Gastroesophageal sphincter (tissue), 4 donors: ENCODE results near the gene LRP11. TPM values are rescaled to one million over a fixed set of nuclear protein-coding genes. Genes with fewer than 3 reads are reported as not detected.

Source experiments
- ATAC-seq: fragments of 150-250 bp; one replicate; pipeline ENCODE4 v1.9.1; 2016; ENCODE audit warnings: mild to moderate bottlenecking, moderate library complexity
- H3K27ac ChIP-seq, 4 donors: fragments of 200-600 bp; sonication (generic) in 3 of 4; 1 replicate in 3 of 4; 2 replicates in 1 of 4; pipeline ENCODE4 v1.5.1; 2016 to 2019
- H3K27me3 ChIP-seq: fragments of 200-600 bp; sonication (generic); one replicate; pipeline ENCODE4 v1.5.1; 2019
- H3K36me3 ChIP-seq, 2 donors: fragments of 200-600 bp; sonication (generic); one replicate each; pipeline ENCODE4 v1.5.1; 2019; ENCODE audit warnings: control low read depth in 1 of 2
- H3K4me1 ChIP-seq, 3 donors: fragments of 200-600 bp; sonication (generic); 1 replicate in 2 of 3; 2 replicates in 1 of 3; pipeline ENCODE4 v1.5.1; 2016 to 2019; ENCODE audit warnings: control low read depth in 2 of 3
- H3K4me3 ChIP-seq, 2 donors: fragments of 200-600 bp; sonication (generic); one replicate each; pipeline ENCODE4 v1.5.1; 2019; ENCODE audit warnings: mild to moderate bottlenecking in 1 of 2, moderate library complexity in 1 of 2
- H3K9me3 ChIP-seq, 3 donors: fragments of 200-600 bp; sonication (generic); one replicate each; pipeline ENCODE4 v1.5.1; 2017 to 2019; ENCODE audit warnings: control low read depth in 2 of 3
- CTCF ChIP-seq, 4 experiments: fragments of 200-600 bp in 2 of 4; fragments of 450-650 bp in 2 of 4; sonication (generic) in 1 of 4; IDR thresholded peaks; one replicate each; pipeline ENCODE4 v1.5.1; 2017 to 2019; ENCODE audit warnings: antibody characterized with exemption in 4 of 4, mild to moderate bottlenecking in 2 of 4, moderate library complexity in 2 of 4
- EP300 ChIP-seq: sonication (generic); formaldehyde crosslinking; IDR thresholded peaks from one replicate; pipeline ENCODE4 v1.6.1; 2017; ENCODE audit warnings: antibody characterized with exemption, mild to moderate bottlenecking
- POLR2A ChIP-seq, 2 donors: fragments of 450-650 bp; IDR thresholded peaks; one replicate each; pipeline ENCODE4 v1.6.1; 2017; ENCODE audit warnings: antibody characterized with exemption in 2 of 2, mild to moderate bottlenecking in 2 of 2, moderate library complexity in 1 of 2
- POLR2AphosphoS5 ChIP-seq: sonication (generic); formaldehyde crosslinking; IDR thresholded peaks from one replicate; pipeline ENCODE4 v1.6.1; 2017; ENCODE audit warnings: antibody characterized with exemption
- WGBS, 2 donors: methylation state at CpG; one replicate each; pipeline ENCODE4 v1.1.5; 2018; ENCODE audit warnings: low coverage in 1 of 2; 5-methylcytosine and 5-hydroxymethylcytosine counted together
- total RNA-seq, 4 donors: library from RNA; depleted of rRNA; stranded (reverse); fragments of >200 nt; gene quantifications; one replicate each; pipeline ENCODE4 v1.1.0, GENCODE V29; 2016

Gene LRP11
- total RNA-seq, 4 donors from 2014 or later = 17.9 to 33.3 (median 29.6) TPM

- Histone ChIP-seq H3K27me3 (no peaks in the 10 kb centered on the region), H3K9me3 (no peaks in the 10 kb centered on the region), H3K4me1 (no peaks in the 10 kb centered on the region), H3K36me3 (peaks cover 0 to 72% of the 10 kb centered on the region in 2 donors), H3K27ac (no peak overlapping the region), H3K4me3 (no peak overlapping the region)
- ATAC-seq = no peak
- 90 to 100% methylated on average over 1 to 6 of the region's 6 CpGs for WGBS, 2 donors
- TF ChIP-seq POLR2A (IDR thresholded peaks at IDR 0.05) (no peak), EP300 (no peak), POLR2AphosphoS5 (no peak), CTCF (IDR thresholded peaks at IDR 0.05) (no peak)
Observed at GRCh38 chr6:149771925-149772324, 92.2 kb downstream of the LRP11 start.

GRCh38 chr6:149771185-149771584, 93.0 kb downstream of the LRP11 start:
- Histone ChIP-seq H3K27ac (no peak overlapping the region), H3K4me3 (no peak overlapping the region), H3K36me3 (peaks cover 0 to 73% of the 10 kb centered on the region in 2 donors), H3K9me3 (no peaks in the 10 kb centered on the region), H3K27me3 (no peaks in the 10 kb centered on the region), H3K4me1 (no peaks in the 10 kb centered on the region)
- no peak for ATAC-seq
- TF ChIP-seq CTCF (IDR thresholded peaks at IDR 0.05) (no peak), EP300 (no peak), POLR2A (IDR thresholded peaks at IDR 0.05) (no peak), POLR2AphosphoS5 (no peak)
- 92 to 100% methylated on average over 3 of the region's 3 CpGs for WGBS, 2 donors

- Histone ChIP-seq H3K9me3 (no peaks in the 10 kb centered on the region), H3K36me3 (peaks cover 0 to 64% of the 10 kb centered on the region in 2 donors), H3K4me3 (no peak overlapping the region), H3K4me1 (no peaks in the 10 kb centered on the region), H3K27me3 (no peaks in the 10 kb centered on the region), H3K27ac (no peak overlapping the region)
- TF ChIP-seq POLR2AphosphoS5 = no peak
- no peak for TF ChIP-seq EP300
- no peak for TF ChIP-seq POLR2A (IDR thresholded peaks at IDR 0.05)
- no peak for TF ChIP-seq CTCF (IDR thresholded peaks at IDR 0.05)
- WGBS, 2 donors = 97% methylated on average over 2 of the region's 2 CpGs; no CpG with 5 or more reads in 1 of the 2 donors
- no peak for ATAC-seq
Observed at GRCh38 chr6:149769676-149770075, 94.5 kb downstream of the LRP11 start.

Other genes starting within 250 kb of the LRP11 start
- 10 to 100 TPM; 17.5 to 25.5 (median 21.1) TPM for gene KATNA1, start 215.6 kb downstream of the LRP11 start, total RNA-seq
- 10 to 100 TPM; 29.2 to 54.5 (median 35.6) TPM for gene LATS1, start 146.3 kb downstream of the LRP11 start, total RNA-seq
- 10 to 100 TPM; 15.0 to 29.4 (median 19.3) TPM for gene NUP43, start 117.8 kb downstream of the LRP11 start, total RNA-seq
- 100 to 1,000 TPM; 105 to 140 (median 120) TPM for gene PCMT1, start 114.6 kb downstream of the LRP11 start, total RNA-seq
- gene RAET1E, start 33.8 kb upstream of the LRP11 start, total RNA-seq = under 1 TPM in 1 of 4 donors, not detected in 3; 0.69 TPM
- 1 to 10 TPM in 1 of 4 donors, not detected in 3; 1.4 TPM for gene RAET1G, start 58.8 kb upstream of the LRP11 start, total RNA-seq
- gene ULBP2, start 77.7 kb upstream of the LRP11 start, total RNA-seq = under 1 TPM in 2 of 4 donors, not detected in 2; 0.39 to 0.74 TPM
- gene ULBP1, start 99.6 kb upstream of the LRP11 start, total RNA-seq = under 1 TPM in 2 of 4 donors, not detected in 2; 0.07 to 0.27 TPM
- gene RAET1L, start 161.2 kb upstream of the LRP11 start, total RNA-seq = under 1 TPM in 2 of 4 donors, not detected in 2; 0.23 to 0.62 TPM
- gene ULBP3, start 204.8 kb upstream of the LRP11 start, total RNA-seq = 1 to 10 TPM in 1 of 4 donors, not detected in 3; 7.3 TPM